GM19240 (cell line): ENCODE measurements around the gene PPM1A.

ENCODE experiments used
- DNase-seq: peaks from one replicate; pipeline ENCODE4 v3.0.0; 2011; ENCODE audit warnings: low spot score; ENCODE audit not compliant: insufficient read length

PPM1A gene

GRCh38 chr14:60226298-60226697 lies 22.7 kb upstream of the PPM1A start:
- no peak for DNase-seq

DNA sequence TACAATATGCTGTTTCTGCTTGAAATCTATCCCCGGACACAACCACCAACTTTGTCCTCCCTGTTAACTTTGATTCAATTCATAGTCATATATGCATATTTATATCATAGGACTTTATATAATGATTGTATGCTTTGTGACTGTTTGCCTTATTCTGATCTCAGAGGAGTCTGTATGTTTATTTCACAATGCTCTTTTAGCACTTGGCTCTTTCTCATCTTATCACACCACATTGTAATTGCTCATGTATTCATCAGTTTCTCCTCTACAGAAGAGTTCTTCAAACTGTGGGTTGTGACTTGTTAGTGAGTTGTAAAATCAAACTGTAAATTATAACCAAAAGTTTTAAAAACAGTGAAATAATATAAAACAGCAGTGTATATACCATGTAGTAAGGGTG lies 21.7 kb upstream of the PPM1A start:
- no peak for DNase-seq

GRCh38 chr14:60229614-60230013 lies 19.4 kb upstream of the PPM1A start:
- DNase-seq = no peak

DNA sequence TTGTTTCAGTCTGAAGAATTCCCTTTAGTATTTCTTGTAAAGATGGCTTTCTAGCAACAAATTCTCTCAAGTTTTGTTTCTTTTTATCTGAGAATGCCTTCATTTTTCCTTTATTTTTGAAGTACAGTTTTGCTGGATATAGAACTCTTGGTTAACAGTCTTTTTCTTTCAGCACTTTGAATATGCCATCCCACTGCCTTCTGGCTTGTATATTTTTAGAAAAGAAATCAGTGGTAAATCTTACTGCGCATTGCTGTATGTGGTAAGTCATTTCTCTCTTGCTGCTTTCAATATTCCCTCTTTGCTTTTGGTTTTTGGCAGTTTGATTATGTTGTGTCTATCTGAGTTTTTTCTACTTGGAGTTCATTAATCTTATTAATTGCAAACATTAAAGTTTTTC lies 16.8 kb upstream of the PPM1A start:
- DNase-seq = no peak

- DNase-seq = no peak
Measured at GRCh38 chr14:60233251-60233650, 15.8 kb upstream of the PPM1A start.

DNA sequence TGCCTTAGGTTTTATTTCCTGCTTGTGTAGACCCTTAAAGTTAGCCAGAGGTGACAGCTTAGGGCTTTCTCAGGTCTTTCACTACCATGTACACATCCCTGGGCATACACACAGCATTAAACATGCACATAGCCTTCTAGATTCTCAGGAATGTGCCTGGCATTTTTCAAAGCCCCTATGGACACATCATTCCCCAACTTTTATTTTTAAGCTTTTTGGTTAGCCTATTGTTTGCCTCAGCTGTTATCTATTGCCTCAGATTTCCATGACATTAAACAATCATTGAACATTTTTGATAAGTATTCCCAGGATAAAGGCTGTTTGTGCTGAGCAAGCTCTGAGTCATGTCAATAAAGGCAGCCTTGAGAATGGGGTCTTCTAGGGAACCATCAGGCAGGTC lies 15.1 kb upstream of the PPM1A start:
- no peak for DNase-seq

- no peak for DNase-seq
Measured at GRCh38 chr14:60235440-60235839, 13.6 kb upstream of the PPM1A start.

- no peak for DNase-seq
Measured at GRCh38 chr14:60238955-60239354, 10.1 kb upstream of the PPM1A start.

GRCh38 chr14:60240139-60240856 lies 8.7 kb upstream of the PPM1A start:
- no peak for DNase-seq

GRCh38 chr14:60241091-60241490 lies 7.9 kb upstream of the PPM1A start:
- DNase-seq = no peak

DNA sequence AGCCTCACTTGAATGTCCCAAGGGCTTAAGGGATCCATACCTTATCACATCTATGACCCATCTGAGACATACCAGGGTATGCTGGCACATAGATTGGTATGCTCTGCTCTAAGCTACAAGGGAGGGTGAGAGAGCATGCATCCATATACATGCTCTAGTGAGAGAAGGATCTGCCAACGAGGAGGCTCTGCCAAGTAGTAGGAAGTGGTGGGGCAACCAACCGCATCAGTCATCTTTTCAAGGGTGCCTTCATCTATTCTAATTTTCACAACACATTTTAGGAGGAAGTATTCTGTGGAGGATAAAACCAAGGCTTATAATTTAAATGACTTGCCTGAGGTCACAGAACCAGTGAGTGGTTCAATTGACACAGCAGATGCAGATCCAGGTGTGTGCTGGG lies 6.6 kb upstream of the PPM1A start:
- DNase-seq = no peak

- no peak for DNase-seq
Measured at GRCh38 chr14:60245380-60246177, 3.4 kb upstream of the PPM1A start.

DNA sequence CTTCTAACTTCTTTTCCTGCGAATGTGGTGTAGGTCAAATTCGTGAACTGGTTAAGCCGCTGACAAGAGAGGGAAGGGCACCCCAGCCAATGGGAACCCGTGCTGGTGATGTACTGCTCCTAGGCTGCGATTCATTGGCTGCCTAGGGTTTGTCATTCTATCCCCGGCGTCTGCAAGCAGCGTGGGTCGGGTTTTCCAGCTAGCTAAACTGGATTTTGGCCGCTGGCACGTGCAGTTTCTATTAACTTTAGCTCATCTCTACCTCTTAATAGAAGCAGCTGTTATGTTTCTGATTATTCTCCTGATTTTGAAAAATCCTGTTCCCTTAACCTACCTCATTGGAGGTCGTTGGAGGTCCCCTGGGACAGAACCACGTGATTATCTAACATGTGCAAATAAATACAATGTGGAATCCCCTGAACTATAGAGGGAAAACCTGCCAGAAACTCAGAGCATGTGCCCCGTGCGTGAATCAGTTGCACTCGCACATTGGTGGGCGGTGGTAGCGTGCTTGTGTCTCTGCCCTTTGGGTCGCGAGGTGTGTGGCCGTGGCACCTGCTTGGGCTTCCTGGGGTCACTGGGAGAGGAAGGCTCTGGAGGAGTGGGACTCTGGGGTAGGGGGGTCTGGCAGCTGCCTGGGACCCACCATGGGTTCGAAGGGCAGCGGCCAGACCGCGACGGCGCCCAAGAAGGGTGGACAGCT lies 876 bp upstream of the PPM1A start:
- DNase-seq = peak; percentile 65

DNA sequence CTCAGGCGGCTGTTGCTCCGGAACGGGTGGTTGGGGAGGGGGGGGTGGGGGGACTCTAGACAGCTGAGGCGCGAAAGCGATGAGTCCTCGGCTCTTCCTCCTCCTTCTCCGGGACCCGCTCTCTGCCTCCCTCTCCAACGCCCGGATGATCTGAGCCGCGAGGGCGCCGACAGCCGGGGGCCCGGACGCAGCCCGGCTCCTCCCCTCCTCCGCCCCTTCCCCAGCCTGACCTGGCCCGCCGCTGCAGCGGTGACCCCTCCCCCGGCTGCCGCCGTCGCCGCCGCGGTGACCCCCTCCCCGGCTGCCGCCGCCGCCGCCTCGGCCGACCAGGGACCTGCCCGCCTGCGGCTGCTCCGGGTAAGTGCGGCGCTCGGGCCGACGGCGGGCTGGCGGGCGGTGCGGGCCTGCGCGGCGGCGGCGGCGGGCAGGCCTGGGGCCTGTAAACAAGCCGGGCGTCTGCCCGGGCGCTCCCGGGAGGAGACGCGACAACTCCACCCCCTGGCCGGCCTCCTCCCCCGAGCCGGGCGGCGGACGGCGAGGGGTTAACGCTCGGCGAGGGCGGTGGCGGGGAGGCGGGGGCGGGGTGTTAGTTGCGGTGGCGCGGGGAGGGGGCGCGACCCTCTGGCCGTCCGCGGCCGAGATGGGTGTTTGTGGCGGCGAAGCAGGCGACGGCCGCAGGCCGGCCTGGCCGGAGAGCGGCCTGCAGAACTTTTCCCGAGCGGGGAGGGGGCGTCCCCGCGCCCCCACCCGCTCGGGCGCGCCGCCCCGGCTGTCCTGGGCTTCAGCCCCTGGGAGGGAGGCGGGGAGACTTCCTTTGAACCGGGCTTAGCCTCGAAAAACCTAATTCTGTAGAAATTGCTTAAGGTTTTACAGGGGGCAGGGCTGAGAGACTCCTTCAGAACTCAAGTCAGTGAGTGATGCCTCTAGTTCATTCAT lies 568 bp downstream of the PPM1A start:
- DNase-seq = peak; percentile 38

DNA sequence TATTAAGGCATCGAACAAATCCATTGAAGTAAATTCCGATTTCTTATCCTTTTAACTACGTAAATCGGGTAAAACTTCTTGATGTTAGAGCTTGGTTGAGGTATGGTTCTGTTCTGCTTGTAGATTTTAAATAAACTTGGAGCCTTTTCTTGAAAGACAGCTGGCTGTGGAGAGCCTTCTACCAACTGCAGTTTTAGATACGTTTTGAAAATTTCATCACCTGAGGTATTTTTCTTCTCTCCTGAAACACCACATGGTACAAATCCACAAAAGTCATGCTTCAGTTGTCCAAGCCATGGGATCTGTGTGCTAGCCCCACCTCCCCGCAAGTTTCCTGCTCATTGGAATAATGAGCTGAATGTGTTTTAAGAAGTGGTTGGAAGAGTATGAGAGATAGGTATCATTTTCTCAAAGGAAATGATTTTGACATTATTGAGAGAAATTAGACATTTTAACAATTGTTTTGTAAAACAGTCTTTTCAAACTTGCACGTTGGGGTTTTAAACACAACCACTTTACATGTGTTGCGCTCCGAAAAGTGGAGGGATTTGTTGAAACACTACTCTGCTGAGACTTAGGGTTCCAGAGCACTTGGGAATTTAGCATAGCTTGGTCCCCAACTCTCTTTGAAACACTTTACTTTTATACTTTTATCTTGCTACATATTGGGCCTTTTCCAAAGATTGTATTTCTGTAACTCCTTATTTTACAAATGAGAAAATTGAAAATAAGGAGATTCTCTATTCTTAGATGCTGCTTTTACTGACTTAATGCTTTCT lies 1.4 kb downstream of the PPM1A start:
- no peak for DNase-seq

DNA sequence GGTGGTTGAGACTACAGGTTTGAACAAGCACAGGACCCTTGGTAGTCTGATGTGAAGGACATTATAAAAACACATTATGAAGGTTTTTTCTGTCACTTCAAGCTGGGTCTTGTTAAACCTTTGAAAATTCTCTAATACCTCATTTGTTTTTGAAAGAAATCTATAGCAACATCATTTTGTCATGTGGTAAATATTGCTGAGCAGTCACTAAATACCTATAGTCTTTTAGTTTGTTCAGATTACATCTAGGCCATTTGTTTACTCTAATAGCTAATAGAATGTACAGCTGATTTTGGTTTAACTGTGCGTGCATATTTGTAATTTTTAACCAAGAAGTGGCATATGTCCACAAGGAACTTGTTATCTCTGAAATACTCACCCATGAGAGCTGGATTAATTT lies 2.9 kb downstream of the PPM1A start:
- DNase-seq = no peak

- no peak for DNase-seq
Measured at GRCh38 chr14:60252630-60253029, 3.6 kb downstream of the PPM1A start.

DNA sequence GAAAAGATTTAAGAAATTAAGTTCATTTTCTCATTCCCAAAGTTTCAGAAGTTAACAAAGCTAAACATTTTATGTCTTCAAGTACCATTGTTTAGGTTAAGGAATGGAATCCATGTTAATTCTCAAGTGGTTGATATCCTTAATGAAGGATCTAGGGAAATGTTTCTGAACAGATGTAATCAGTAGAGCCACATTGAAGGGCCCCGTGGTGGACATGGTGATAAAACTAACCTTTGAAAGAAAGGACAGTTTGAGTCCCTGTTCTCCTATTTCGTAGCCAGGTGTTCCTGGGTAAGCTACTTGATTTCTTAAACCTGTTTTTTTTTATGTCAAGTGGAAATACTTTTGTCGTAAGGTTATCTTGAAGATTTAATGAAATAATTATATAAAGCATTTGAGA lies 4.6 kb downstream of the PPM1A start:
- no peak for DNase-seq

- no peak for DNase-seq
Measured at GRCh38 chr14:60254176-60254575, 5.2 kb downstream of the PPM1A start.

- DNase-seq = no peak
Measured at GRCh38 chr14:60257865-60258264, 8.8 kb downstream of the PPM1A start.
